Uterus (tissue), 2 donors: Measurements from ENCODE around the gene TIGIT.

ENCODE experiments used
- POLR2A ChIP-seq, 2 donors: fragments of 450-650 bp; IDR thresholded peaks; one replicate each; pipeline ENCODE4 v1.6.1; 2016; ENCODE audit warnings: antibody characterized with exemption in 2 of 2, mild to moderate bottlenecking in 1 of 2, moderate library complexity in 1 of 2
- TF ChIP-seq, protein P1 (sequence below), 4 experiments: fragments of 200-600 bp in 2 of 4; fragments of 450-650 bp in 2 of 4; sonication (generic) in 2 of 4; IDR thresholded peaks; one replicate each; pipeline ENCODE4 v1.5.1; 2016 to 2019; ENCODE audit warnings: antibody characterized with exemption in 4 of 4, mild to moderate bottlenecking in 2 of 4, moderate library complexity in 1 of 4

DNA sequence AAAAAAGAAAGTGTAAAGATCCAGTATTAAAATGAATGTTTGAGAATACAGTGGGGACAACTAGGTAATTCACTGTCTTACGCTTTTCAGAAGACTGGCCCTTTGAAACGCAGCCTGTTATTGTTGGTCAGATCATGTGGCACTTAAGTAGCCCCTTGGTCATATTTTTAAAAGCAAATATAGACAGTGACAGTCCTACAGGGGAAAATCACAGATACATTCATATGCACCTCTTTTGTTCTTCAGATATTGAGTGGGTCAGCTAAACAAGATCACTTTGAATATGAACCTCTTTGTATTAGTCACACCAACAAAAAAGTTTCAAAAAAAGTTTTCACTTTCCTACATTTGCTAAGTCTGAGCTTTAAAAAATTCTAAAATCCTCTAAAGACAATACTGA is 36.0 kb downstream of the TIGIT start:
- TF ChIP-seq, protein P1, sequence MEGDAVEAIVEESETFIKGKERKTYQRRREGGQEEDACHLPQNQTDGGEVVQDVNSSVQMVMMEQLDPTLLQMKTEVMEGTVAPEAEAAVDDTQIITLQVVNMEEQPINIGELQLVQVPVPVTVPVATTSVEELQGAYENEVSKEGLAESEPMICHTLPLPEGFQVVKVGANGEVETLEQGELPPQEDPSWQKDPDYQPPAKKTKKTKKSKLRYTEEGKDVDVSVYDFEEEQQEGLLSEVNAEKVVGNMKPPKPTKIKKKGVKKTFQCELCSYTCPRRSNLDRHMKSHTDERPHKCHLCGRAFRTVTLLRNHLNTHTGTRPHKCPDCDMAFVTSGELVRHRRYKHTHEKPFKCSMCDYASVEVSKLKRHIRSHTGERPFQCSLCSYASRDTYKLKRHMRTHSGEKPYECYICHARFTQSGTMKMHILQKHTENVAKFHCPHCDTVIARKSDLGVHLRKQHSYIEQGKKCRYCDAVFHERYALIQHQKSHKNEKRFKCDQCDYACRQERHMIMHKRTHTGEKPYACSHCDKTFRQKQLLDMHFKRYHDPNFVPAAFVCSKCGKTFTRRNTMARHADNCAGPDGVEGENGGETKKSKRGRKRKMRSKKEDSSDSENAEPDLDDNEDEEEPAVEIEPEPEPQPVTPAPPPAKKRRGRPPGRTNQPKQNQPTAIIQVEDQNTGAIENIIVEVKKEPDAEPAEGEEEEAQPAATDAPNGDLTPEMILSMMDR (IDR thresholded peaks at IDR 0.05) = no peak
- TF ChIP-seq POLR2A (IDR thresholded peaks at IDR 0.05) = no peak
